ENCODE measurements around the gene ALDH4A1. TPM values are rescaled to one million over a fixed set of nuclear protein-coding genes. Genes with fewer than 3 reads are reported as not detected.

The ALDH4A1 gene
- total and polyA plus RNA-seq, 9 of the 15 experiments (the other 6 are each of a cell fraction or from before 2014, with no cell fraction given), result 0.27 to 31.4 (median 16.6) TPM

DNA sequence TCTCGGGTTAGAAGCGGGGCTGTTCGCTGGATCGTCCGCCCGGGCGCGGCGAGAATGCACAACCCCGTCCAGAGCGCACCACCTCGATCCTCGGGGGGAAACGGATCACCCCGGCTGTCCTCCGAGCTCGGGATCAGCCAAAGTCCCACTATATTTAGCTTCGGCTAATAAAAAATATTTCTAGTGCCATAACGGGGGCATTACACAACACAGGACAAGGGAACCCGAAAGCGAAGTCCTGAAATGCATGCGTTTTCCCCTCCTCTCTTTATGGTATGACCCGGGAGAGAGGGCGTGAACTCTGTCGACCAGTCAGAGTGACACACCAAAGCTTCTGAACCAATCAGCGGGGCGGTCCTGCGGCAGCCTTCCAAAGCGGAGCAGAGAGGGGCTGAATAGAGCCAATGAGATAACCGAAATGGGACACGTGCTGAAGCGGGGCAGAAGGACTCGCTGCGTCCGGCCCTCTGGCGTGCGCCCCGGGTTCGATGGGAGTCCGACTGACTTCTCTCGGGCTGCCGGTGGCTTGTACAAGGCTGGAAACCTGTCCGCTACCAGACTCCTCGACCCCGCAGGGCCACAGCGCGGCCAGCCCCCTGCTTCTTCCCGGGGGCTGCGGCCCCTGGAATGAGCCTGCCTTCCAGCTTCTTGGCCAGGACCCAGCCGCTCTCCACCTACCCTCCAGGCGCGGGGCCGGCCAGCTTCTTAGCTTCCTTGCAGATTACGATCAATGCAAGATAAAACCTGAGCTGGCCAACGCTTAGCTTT, at the start of gene ALDH4A1 (continued):
- TF ChIP-seq, protein P1, sequence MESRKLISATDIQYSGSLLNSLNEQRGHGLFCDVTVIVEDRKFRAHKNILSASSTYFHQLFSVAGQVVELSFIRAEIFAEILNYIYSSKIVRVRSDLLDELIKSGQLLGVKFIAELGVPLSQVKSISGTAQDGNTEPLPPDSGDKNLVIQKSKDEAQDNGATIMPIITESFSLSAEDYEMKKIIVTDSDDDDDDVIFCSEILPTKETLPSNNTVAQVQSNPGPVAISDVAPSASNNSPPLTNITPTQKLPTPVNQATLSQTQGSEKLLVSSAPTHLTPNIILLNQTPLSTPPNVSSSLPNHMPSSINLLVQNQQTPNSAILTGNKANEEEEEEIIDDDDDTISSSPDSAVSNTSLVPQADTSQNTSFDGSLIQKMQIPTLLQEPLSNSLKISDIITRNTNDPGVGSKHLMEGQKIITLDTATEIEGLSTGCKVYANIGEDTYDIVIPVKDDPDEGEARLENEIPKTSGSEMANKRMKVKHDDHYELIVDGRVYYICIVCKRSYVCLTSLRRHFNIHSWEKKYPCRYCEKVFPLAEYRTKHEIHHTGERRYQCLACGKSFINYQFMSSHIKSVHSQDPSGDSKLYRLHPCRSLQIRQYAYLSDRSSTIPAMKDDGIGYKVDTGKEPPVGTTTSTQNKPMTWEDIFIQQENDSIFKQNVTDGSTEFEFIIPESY (CRISPR knock-in tag; IDR thresholded peaks at IDR 0.05), result 0 out of 2 replicates have a peak, but pooled peaks have one; percentile 37
- TF ChIP-seq THAP7 (CRISPR knock-in tag; IDR thresholded peaks at IDR 0.05) (no peak), HNRNPL (IDR thresholded peaks at IDR 0.05; ENCODE audit: low read depth, low read length) (no peak), ZC3H11A (IDR thresholded peaks at IDR 0.05; ENCODE audit: low read depth, low read length) (no peak), LCOR (CRISPR knock-in tag; IDR thresholded peaks at IDR 0.05) (peak; percentile 89), CBFB (CRISPR knock-in tag; IDR thresholded peaks at IDR 0.05) (no peak), BCL6 (CRISPR knock-in tag; IDR thresholded peaks at IDR 0.05) (no peak), ZNF589 (CRISPR knock-in tag; IDR thresholded peaks at IDR 0.05; ENCODE audit: low read depth) (no peak), HMGXB4 (CRISPR knock-in tag; IDR thresholded peaks at IDR 0.05) (no peak), BRCA1 (IDR thresholded peaks at IDR 0.05) (no peak), BRCA1 (CRISPR knock-in tag; IDR thresholded peaks at IDR 0.05) (no peak), NFE2 (IDR thresholded peaks at IDR 0.05; ENCODE audit: low read depth) (no peak), ATF7 (IDR thresholded peaks at IDR 0.05) (peak; percentile 100), POLR2B (IDR thresholded peaks at IDR 0.05; ENCODE audit: low read depth, partially characterized antibody) (peak; percentile 79)
- TF ChIP-seq, protein P2, sequence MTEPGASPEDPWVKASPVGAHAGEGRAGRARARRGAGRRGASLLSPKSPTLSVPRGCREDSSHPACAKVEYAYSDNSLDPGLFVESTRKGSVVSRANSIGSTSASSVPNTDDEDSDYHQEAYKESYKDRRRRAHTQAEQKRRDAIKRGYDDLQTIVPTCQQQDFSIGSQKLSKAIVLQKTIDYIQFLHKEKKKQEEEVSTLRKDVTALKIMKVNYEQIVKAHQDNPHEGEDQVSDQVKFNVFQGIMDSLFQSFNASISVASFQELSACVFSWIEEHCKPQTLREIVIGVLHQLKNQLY (CRISPR knock-in tag; conservative IDR thresholded peaks at IDR 0.05), result 0 out of 4 replicates have a peak, but pooled peaks of 1 of the 2 experiments have one; percentile 83
- TF ChIP-seq, protein P3, sequence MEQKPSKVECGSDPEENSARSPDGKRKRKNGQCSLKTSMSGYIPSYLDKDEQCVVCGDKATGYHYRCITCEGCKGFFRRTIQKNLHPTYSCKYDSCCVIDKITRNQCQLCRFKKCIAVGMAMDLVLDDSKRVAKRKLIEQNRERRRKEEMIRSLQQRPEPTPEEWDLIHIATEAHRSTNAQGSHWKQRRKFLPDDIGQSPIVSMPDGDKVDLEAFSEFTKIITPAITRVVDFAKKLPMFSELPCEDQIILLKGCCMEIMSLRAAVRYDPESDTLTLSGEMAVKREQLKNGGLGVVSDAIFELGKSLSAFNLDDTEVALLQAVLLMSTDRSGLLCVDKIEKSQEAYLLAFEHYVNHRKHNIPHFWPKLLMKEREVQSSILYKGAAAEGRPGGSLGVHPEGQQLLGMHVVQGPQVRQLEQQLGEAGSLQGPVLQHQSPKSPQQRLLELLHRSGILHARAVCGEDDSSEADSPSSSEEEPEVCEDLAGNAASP (IDR thresholded peaks at IDR 0.05), result no peak
- TF ChIP-seq, protein P4, sequence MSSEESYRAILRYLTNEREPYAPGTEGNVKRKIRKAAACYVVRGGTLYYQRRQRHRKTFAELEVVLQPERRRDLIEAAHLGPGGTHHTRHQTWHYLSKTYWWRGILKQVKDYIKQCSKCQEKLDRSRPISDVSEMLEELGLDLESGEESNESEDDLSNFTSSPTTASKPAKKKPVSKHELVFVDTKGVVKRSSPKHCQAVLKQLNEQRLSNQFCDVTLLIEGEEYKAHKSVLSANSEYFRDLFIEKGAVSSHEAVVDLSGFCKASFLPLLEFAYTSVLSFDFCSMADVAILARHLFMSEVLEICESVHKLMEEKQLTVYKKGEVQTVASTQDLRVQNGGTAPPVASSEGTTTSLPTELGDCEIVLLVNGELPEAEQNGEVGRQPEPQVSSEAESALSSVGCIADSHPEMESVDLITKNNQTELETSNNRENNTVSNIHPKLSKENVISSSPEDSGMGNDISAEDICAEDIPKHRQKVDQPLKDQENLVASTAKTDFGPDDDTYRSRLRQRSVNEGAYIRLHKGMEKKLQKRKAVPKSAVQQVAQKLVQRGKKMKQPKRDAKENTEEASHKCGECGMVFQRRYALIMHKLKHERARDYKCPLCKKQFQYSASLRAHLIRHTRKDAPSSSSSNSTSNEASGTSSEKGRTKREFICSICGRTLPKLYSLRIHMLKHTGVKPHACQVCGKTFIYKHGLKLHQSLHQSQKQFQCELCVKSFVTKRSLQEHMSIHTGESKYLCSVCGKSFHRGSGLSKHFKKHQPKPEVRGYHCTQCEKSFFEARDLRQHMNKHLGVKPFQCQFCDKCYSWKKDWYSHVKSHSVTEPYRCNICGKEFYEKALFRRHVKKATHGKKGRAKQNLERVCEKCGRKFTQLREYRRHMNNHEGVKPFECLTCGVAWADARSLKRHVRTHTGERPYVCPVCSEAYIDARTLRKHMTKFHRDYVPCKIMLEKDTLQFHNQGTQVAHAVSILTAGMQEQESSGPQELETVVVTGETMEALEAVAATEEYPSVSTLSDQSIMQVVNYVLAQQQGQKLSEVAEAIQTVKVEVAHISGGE (CRISPR knock-in tag; IDR thresholded peaks at IDR 0.05), result peak in 1 of 3 experiments; percentile 41; a peak in 1 of 6 replicates
